B cell (primary cell): Measurements from ENCODE around the gene PTX3. TPM values are rescaled to one million over a fixed set of nuclear protein-coding genes. Genes with fewer than 3 reads are reported as not detected.

Experiments used
- ATAC-seq: fragments of 200-7000 bp; cut with Tn5 transposase; one replicate; pipeline ENCODE4 v1.10.0; 2021; ENCODE audit warnings: low read depth, mild to moderate bottlenecking, moderate number of reproducible peaks, moderate library complexity
- CTCF ChIA-PET: fragments of 350-600 bp; sonication (Branson Sonifier 250); formaldehyde crosslinking; loops from one replicate; lab custom pipeline; 2021; ENCODE audit warnings: antibody characterized with exemption, inconsistent platforms; lab: Charles Lee
- POLR2A ChIA-PET: fragments of 350-600 bp; sonication (Branson Sonifier 250); formaldehyde crosslinking; loops from one replicate; lab custom pipeline; 2021; ENCODE audit warnings: antibody characterized with exemption; lab: Charles Lee
- DNase-seq: peaks from one replicate; pipeline ENCODE4 v3.0.0; 2013
- H2AFZ ChIP-seq: 2 replicates; pipeline ENCODE4 v1.6.1; 2012; ENCODE audit warnings: mild to moderate bottlenecking, low read depth, low read length; ENCODE audit not compliant: insufficient read depth, poor library complexity, severe bottlenecking
- H3K27ac ChIP-seq, 2 donors: 1 replicate in 1 of 2; 2 replicates in 1 of 2; pipeline ENCODE4 v1.5.1; 2012 to 2013; ENCODE audit warnings: low read length in 2 of 2, mild to moderate bottlenecking in 2 of 2, moderate library complexity in 1 of 2
- H3K27me3 ChIP-seq, 4 experiments: fragments of 200-600 bp in 1 of 4; sonication (generic) in 1 of 4; replicated peaks in 1 of 4; 1 replicate in 2 of 4; 2 replicates in 2 of 4; pipeline versions ENCODE4 v1.6.1 to v1.7.0; 2013 to 2016; ENCODE audit warnings: low read length in 3 of 4, mild to moderate bottlenecking in 2 of 4, mixed read lengths in 1 of 4, moderate library complexity in 1 of 4; ENCODE audit not compliant: insufficient read depth in 4 of 4, control insufficient read depth in 3 of 4; ENCODE audit errors: control extremely low read depth in 1 of 4
- H3K36me3 ChIP-seq, 2 experiments: replicated peaks in 1 of 2; 1 replicate in 1 of 2; 2 replicates in 1 of 2; pipeline versions ENCODE4 v1.6.1 to v1.7.1; 2013; ENCODE audit warnings: low read length in 1 of 2; ENCODE audit not compliant: insufficient read depth in 2 of 2, control insufficient read depth in 1 of 2; ENCODE audit errors: control extremely low read depth in 1 of 2, extremely low read depth in 1 of 2
- H3K4me1 ChIP-seq, 2 donors: fragments of 200-600 bp in 1 of 2; sonication (generic) in 1 of 2; 1 replicate in 1 of 2; 2 replicates in 1 of 2; pipeline versions ENCODE4 v1.5.1 to v1.6.1; 2013 to 2017; ENCODE audit warnings: low read length in 2 of 2; ENCODE audit not compliant: control insufficient read depth in 2 of 2, insufficient read depth in 2 of 2
- H3K4me2 ChIP-seq: replicated peaks from 2 replicates; pipeline ENCODE3; 2012; ENCODE audit warnings: mild to moderate bottlenecking, low read depth, low read length; ENCODE audit not compliant: poor library complexity, severe bottlenecking
- H3K4me3 ChIP-seq, 5 experiments: fragments of 200-600 bp in 1 of 5; sonication (generic) in 1 of 5; 1 replicate in 3 of 5; 2 replicates in 2 of 5; pipeline versions ENCODE4 v1.5.1 to v1.7.0; 2011 to 2016; ENCODE audit warnings: low read length in 4 of 5, mild to moderate bottlenecking in 4 of 5, low read depth in 2 of 5, control low read depth in 1 of 5, moderate library complexity in 1 of 5; ENCODE audit not compliant: insufficient read depth in 1 of 5; ENCODE audit errors: control extremely low read depth in 1 of 5, extremely low read depth in 1 of 5
- H3K79me2 ChIP-seq: fragments of 200-600 bp; sonication (generic); one replicate; pipeline ENCODE4 v1.6.0; 2016; ENCODE audit warnings: low read length; ENCODE audit not compliant: control insufficient read depth, insufficient read depth
- H3K9ac ChIP-seq: fragments of 200-600 bp; sonication (generic); 2 replicates; pipeline ENCODE4 v1.6.1; 2017; ENCODE audit warnings: mild to moderate bottlenecking, low read length, moderate library complexity
- H3K9me3 ChIP-seq, 3 donors: one replicate each; pipeline versions ENCODE4 v1.6.1 to v1.7.1; 2013; ENCODE audit warnings: low read length in 2 of 3; ENCODE audit not compliant: control insufficient read depth in 2 of 3, insufficient read depth in 1 of 3; ENCODE audit errors: control extremely low read depth in 1 of 3
- H4K20me1 ChIP-seq: 2 replicates; pipeline ENCODE4 v1.6.0; 2012; ENCODE audit warnings: mild to moderate bottlenecking, low read length; ENCODE audit not compliant: insufficient read depth, control insufficient read depth, poor library complexity, severe bottlenecking
- H3K27ac Mint-ChIP-seq: one replicate; pipeline ENCODE4 v1.8.0; 2021; ENCODE audit warnings: mixed read lengths
- H3K27me3 Mint-ChIP-seq: one replicate; pipeline ENCODE4 v1.8.0; 2021; ENCODE audit warnings: mixed read lengths
- H3K4me1 Mint-ChIP-seq: one replicate; pipeline ENCODE4 v1.8.0; 2021; ENCODE audit warnings: mixed read lengths
- H3K4me3 Mint-ChIP-seq: one replicate; pipeline ENCODE4 v1.8.0; 2021; ENCODE audit warnings: mixed read lengths
- H3K9me3 Mint-ChIP-seq: one replicate; pipeline ENCODE4 v1.8.0; 2022; ENCODE audit warnings: mixed read lengths; ENCODE audit not compliant: insufficient read depth
- CTCF ChIP-seq: fragments of 200-600 bp; IDR thresholded peaks from one replicate; pipeline ENCODE4 v1.8.0; 2022; ENCODE audit warnings: antibody characterized with exemption, mild to moderate bottlenecking
- EZH2 ChIP-seq: IDR thresholded peaks from 2 replicates; pipeline ENCODE4 v1.6.1; 2012; ENCODE audit warnings: borderline replicate concordance, low read depth, mild to moderate bottlenecking, moderate library complexity, low read length; ENCODE audit not compliant: insufficient read depth, poor library complexity, severe bottlenecking
- WGBS: methylation state at CpG from one replicate; pipeline ENCODE4 v1.1.5; 2013; ENCODE audit warnings: missing lambda C conversion rate; ENCODE audit not compliant: insufficient coverage; 5-methylcytosine and 5-hydroxymethylcytosine counted together
- intact Hi-C: fragments of 100-400 bp; cut with micrococcal nuclease; formaldehyde crosslinking; loops from one replicate; pipeline ENCODE4 v1.10.0; 2022
- polyA plus RNA-seq: library from polyadenylated mRNA; depleted of rRNA; stranded (reverse); fragments of >200 nt; gene quantifications from 2 replicates; pipeline ENCODE4 v1.2.3, GENCODE V29; 2012
- total RNA-seq, 2 donors: library from RNA; stranded (reverse); fragments of 120-200 nt in 1 of 2; gene quantifications; 1 replicate in 1 of 2; 2 replicates in 1 of 2; pipeline versions ENCODE4 v1.2.3 to v1.2.4, GENCODE V29; 2013 to 2022

PTX3 gene
- total and polyA plus RNA-seq, 2 donors (not counting 1 experiment from before 2014, with no cell fraction given): 0.37 to 0.40 TPM

- no peaks in the 10 kb centered on the region for H3K4me1 Mint-ChIP-seq
- no peaks in the 10 kb centered on the region for H3K9me3 ChIP-seq
- CTCF ChIA-PET: no interaction called here
- no peak overlapping the region for H3K4me3 Mint-ChIP-seq
- no peak overlapping the region for H3K4me2 ChIP-seq
- H3K27ac ChIP-seq: no peak overlapping the region
- no peak overlapping the region for H3K4me3 ChIP-seq
- no peaks in the 10 kb centered on the region for H4K20me1 ChIP-seq
- peaks cover 11% of the 10 kb centered on the region for H3K27me3 Mint-ChIP-seq
- intact Hi-C loops: no loop called here
- ATAC-seq (no peak), DNase-seq (no peak)
- H3K27ac Mint-ChIP-seq: no peak overlapping the region
- H2AFZ ChIP-seq: no peak overlapping the region
- WGBS: 78% methylated on average over 3 of the region's 5 CpGs
- H3K9ac ChIP-seq: no peak overlapping the region
- H3K27me3 ChIP-seq: no peaks in the 10 kb centered on the region
- TF ChIP-seq CTCF (no peak), EZH2 (no peak)
- POLR2A ChIA-PET: no interaction called here
- H3K79me2 ChIP-seq: no peaks in the 10 kb centered on the region
- H3K4me1 ChIP-seq: no peaks in the 10 kb centered on the region
- no peaks in the 10 kb centered on the region for H3K36me3 ChIP-seq
- H3K9me3 Mint-ChIP-seq: no peaks in the 10 kb centered on the region
Observed at GRCh38 chr3:157406394-157406793, 30.3 kb upstream of the PTX3 start.

- ATAC-seq: no peak
- ChIA-PET POLR2A (no interaction called here), CTCF (no interaction called here)
- no peak overlapping the region for H3K27ac Mint-ChIP-seq
- peaks cover 6% of the 10 kb centered on the region for H3K27me3 Mint-ChIP-seq
- WGBS: 100% methylated on average over 2 of the region's 3 CpGs
- H3K36me3 ChIP-seq: no peaks in the 10 kb centered on the region
- H3K9me3 ChIP-seq: no peaks in the 10 kb centered on the region
- H3K9me3 Mint-ChIP-seq: no peaks in the 10 kb centered on the region
- DNase-seq: no peak
- no peak overlapping the region for H3K4me2 ChIP-seq
- H3K4me3 Mint-ChIP-seq: no peak overlapping the region
- TF ChIP-seq EZH2: no peak
- no peak for TF ChIP-seq CTCF
- H3K79me2 ChIP-seq: no peaks in the 10 kb centered on the region
- intact Hi-C loops: no loop called here
- H3K27me3 ChIP-seq: no peaks in the 10 kb centered on the region
- H3K4me3 ChIP-seq: no peak overlapping the region
- no peaks in the 10 kb centered on the region for H3K4me1 Mint-ChIP-seq
- H3K9ac ChIP-seq: no peak overlapping the region
- H2AFZ ChIP-seq: no peak overlapping the region
- H3K27ac ChIP-seq: no peak overlapping the region
- no peaks in the 10 kb centered on the region for H3K4me1 ChIP-seq
- H4K20me1 ChIP-seq: no peaks in the 10 kb centered on the region
Observed at GRCh38 chr3:157407769-157408168, 28.9 kb upstream of the PTX3 start.
